Gastroesophageal sphincter (tissue), 3 donors: Measurements from ENCODE around the gene EXOC4.

Experiments used
- POLR2A ChIP-seq, 2 donors: fragments of 450-650 bp; IDR thresholded peaks; one replicate each; pipeline ENCODE4 v1.6.1; 2017; ENCODE audit warnings: antibody characterized with exemption in 2 of 2, mild to moderate bottlenecking in 2 of 2, moderate library complexity in 1 of 2
- TF ChIP-seq, protein P1 (sequence below), 4 experiments: fragments of 200-600 bp in 2 of 4; fragments of 450-650 bp in 2 of 4; sonication (generic) in 1 of 4; IDR thresholded peaks; one replicate each; pipeline ENCODE4 v1.5.1; 2017 to 2019; ENCODE audit warnings: antibody characterized with exemption in 4 of 4, mild to moderate bottlenecking in 2 of 4, moderate library complexity in 2 of 4

DNA sequence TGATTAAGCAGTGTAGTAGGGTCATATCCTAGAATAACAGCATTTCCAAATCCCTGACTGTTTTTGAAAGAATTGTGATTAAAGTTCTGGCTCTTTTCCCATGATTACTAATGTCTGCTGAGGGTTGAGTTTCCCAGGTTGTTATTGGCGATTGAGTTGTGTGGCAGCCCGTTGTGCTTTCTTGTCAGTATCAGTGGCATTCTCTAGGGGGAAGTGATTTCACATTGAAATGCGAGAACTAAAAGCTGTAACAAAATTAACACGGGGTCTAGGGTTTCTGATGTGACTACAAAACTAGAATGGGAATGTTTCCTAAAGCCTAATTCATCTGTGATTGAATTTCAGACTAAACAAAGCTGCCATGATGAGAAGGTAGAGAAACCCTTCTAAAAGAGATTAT is 349.4 kb downstream of the EXOC4 start:
- TF ChIP-seq, protein P1, sequence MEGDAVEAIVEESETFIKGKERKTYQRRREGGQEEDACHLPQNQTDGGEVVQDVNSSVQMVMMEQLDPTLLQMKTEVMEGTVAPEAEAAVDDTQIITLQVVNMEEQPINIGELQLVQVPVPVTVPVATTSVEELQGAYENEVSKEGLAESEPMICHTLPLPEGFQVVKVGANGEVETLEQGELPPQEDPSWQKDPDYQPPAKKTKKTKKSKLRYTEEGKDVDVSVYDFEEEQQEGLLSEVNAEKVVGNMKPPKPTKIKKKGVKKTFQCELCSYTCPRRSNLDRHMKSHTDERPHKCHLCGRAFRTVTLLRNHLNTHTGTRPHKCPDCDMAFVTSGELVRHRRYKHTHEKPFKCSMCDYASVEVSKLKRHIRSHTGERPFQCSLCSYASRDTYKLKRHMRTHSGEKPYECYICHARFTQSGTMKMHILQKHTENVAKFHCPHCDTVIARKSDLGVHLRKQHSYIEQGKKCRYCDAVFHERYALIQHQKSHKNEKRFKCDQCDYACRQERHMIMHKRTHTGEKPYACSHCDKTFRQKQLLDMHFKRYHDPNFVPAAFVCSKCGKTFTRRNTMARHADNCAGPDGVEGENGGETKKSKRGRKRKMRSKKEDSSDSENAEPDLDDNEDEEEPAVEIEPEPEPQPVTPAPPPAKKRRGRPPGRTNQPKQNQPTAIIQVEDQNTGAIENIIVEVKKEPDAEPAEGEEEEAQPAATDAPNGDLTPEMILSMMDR (IDR thresholded peaks at IDR 0.05): no peak
- TF ChIP-seq POLR2A (IDR thresholded peaks at IDR 0.05): no peak
